RWPE2 (cell line): ENCODE data around the gene ATG2A.

Experiments
- ATAC-seq: fragments of 200-7000 bp; cut with Tn5 transposase; 3 replicates; pipeline ENCODE4 v1.9.1; 2021; ENCODE audit warnings: low read depth
- DNase-seq: peaks from one replicate; pipeline ENCODE4 v3.0.0-alpha.2; 2020; ENCODE audit warnings: low spot score
- H3K27ac ChIP-seq: fragments of 450-650 bp; 2 replicates; pipeline ENCODE4 v1.5.1; 2017; ENCODE audit warnings: mild to moderate bottlenecking; ENCODE audit not compliant: poor library complexity, severe bottlenecking
- H3K27me3 ChIP-seq: fragments of 250-450 bp; sonication (Bioruptor Pico); 2 replicates; pipeline ENCODE4 v1.5.1; 2021; ENCODE audit warnings: mild to moderate bottlenecking, moderate library complexity; ENCODE audit not compliant: insufficient read depth, poor library complexity, severe bottlenecking
- H3K36me3 ChIP-seq: fragments of 250-450 bp; sonication (Bioruptor Pico); 2 replicates; pipeline ENCODE4 v1.5.1; 2020; ENCODE audit warnings: low read depth, mild to moderate bottlenecking, moderate library complexity
- H3K4me1 ChIP-seq: fragments of 250-450 bp; sonication (Bioruptor Pico); 2 replicates; pipeline ENCODE4 v1.5.1; 2021; ENCODE audit warnings: mild to moderate bottlenecking, moderate library complexity; ENCODE audit not compliant: insufficient read depth, poor library complexity, severe bottlenecking
- H3K4me3 ChIP-seq: fragments of 250-450 bp; sonication (Bioruptor Pico); 2 replicates; pipeline ENCODE4 v1.5.1; 2021; ENCODE audit warnings: mild to moderate bottlenecking, moderate library complexity; ENCODE audit not compliant: severe bottlenecking
- H3K9me3 ChIP-seq: fragments of 250-450 bp; sonication (Bioruptor Pico); 2 replicates; pipeline ENCODE4 v1.5.1; 2021; ENCODE audit warnings: mild to moderate bottlenecking, moderate library complexity; ENCODE audit not compliant: severe bottlenecking
- TF ChIP-seq, protein P1 (sequence below): fragments of 450-650 bp; IDR thresholded peaks from one replicate; pipeline ENCODE4 v1.5.1; 2017; ENCODE audit warnings: mild to moderate bottlenecking, moderate library complexity; ENCODE audit not compliant: poor library complexity, severe bottlenecking

The ATG2A gene

GRCh38 chr11:64909653-64910343 lies 7.2 kb downstream of the ATG2A start:
- ATAC-seq (no peak), DNase-seq (no peak)
- Histone ChIP-seq H3K9me3 (no peaks in the 10 kb centered on the region), H3K27ac (no peak overlapping the region), H3K27me3 (no peaks in the 10 kb centered on the region), H3K36me3 (peaks cover 56% of the 10 kb centered on the region), H3K4me1 (no peaks in the 10 kb centered on the region), H3K4me3 (no peak overlapping the region)
- TF ChIP-seq, protein P1, sequence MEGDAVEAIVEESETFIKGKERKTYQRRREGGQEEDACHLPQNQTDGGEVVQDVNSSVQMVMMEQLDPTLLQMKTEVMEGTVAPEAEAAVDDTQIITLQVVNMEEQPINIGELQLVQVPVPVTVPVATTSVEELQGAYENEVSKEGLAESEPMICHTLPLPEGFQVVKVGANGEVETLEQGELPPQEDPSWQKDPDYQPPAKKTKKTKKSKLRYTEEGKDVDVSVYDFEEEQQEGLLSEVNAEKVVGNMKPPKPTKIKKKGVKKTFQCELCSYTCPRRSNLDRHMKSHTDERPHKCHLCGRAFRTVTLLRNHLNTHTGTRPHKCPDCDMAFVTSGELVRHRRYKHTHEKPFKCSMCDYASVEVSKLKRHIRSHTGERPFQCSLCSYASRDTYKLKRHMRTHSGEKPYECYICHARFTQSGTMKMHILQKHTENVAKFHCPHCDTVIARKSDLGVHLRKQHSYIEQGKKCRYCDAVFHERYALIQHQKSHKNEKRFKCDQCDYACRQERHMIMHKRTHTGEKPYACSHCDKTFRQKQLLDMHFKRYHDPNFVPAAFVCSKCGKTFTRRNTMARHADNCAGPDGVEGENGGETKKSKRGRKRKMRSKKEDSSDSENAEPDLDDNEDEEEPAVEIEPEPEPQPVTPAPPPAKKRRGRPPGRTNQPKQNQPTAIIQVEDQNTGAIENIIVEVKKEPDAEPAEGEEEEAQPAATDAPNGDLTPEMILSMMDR = no peak

DNA sequence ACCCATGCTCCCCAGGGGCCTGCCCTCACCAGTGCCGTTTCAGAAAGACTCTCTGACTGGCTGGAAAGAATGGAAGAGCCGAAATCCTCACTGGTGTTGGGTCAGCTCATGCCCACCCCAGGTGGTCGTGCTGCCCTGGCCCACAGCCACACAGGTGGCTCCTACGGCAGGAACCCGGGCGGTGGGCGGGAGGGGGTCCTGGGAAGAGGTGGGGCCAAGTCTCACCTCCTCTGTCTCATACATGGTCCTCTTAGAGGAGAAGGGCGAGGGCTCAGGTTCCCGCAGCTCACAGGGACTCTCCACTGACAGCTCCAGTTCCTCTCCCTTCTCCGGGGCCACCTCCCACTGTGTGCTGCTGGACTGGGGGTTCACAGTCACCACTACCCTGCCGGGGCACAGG lies 8.2 kb downstream of the ATG2A start:
- DNase-seq = no peak
- no peak overlapping the region for H3K4me3 ChIP-seq
- no peak for ATAC-seq
- H3K4me1 ChIP-seq = no peaks in the 10 kb centered on the region
- H3K27me3 ChIP-seq = no peaks in the 10 kb centered on the region
- H3K27ac ChIP-seq = no peak overlapping the region
- no peaks in the 10 kb centered on the region for H3K9me3 ChIP-seq
- peaks cover 59% of the 10 kb centered on the region for H3K36me3 ChIP-seq
- TF ChIP-seq, protein P1 = no peak

- H3K9me3 ChIP-seq = no peaks in the 10 kb centered on the region
- TF ChIP-seq, protein P1 = no peak
- peaks cover 63% of the 10 kb centered on the region for H3K36me3 ChIP-seq
- H3K27ac ChIP-seq = no peak overlapping the region
- no peak for DNase-seq
- no peak for ATAC-seq
- H3K4me1 ChIP-seq = no peaks in the 10 kb centered on the region
- H3K4me3 ChIP-seq = no peak overlapping the region
- no peaks in the 10 kb centered on the region for H3K27me3 ChIP-seq
These were observed 10.7 kb downstream of the ATG2A start for GRCh38 chr11:64906314-64906635.

GRCh38 chr11:64905516-64906313 lies 11.3 kb downstream of the ATG2A start:
- H3K4me1 ChIP-seq = no peaks in the 10 kb centered on the region
- DNase-seq (no peak), ATAC-seq (no peak)
- H3K27ac ChIP-seq = no peak overlapping the region
- no peaks in the 10 kb centered on the region for H3K9me3 ChIP-seq
- TF ChIP-seq, protein P1 = no peak
- peaks cover 58% of the 10 kb centered on the region for H3K36me3 ChIP-seq
- no peak overlapping the region for H3K4me3 ChIP-seq
- H3K27me3 ChIP-seq = no peaks in the 10 kb centered on the region
